OCI-LY3 (cell line): ENCODE data around the gene SLC1A4.

Experiments used
- EZH2phosphoT487 ChIP-seq: fragments of 200-600 bp; shearing (Covaris generic); IDR thresholded peaks from 2 replicates; pipeline ENCODE4 v1.6.1; 2018; ENCODE audit warnings: antibody characterized with exemption, mixed run types, low read depth
- TF ChIP-seq, protein P1 (sequence below): fragments of 200-600, 300-600 bp; sonication (generic); IDR thresholded peaks from 2 replicates; pipeline ENCODE4 v1.5.1; 2014; ENCODE audit warnings: antibody characterized with exemption, low read length, low read depth

DNA sequence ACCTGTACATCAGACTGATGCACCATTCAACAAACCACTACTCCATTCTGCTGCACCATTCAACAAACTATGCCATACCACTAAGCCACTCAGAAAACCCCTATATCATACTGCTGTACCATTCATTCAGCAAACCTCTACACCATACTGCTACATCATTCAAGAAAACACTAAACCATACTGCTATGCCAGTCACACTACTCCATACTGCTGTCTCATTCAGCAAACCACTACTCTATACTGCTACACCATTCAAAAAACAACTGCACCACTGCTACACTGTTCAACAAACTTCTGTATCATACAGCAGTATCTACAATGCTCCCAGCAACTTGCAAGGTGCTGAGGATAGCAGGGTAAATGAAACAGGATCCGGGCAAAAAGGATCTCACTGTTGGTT lies 12.9 kb upstream of the SLC1A4 start:
- TF ChIP-seq, protein P1, sequence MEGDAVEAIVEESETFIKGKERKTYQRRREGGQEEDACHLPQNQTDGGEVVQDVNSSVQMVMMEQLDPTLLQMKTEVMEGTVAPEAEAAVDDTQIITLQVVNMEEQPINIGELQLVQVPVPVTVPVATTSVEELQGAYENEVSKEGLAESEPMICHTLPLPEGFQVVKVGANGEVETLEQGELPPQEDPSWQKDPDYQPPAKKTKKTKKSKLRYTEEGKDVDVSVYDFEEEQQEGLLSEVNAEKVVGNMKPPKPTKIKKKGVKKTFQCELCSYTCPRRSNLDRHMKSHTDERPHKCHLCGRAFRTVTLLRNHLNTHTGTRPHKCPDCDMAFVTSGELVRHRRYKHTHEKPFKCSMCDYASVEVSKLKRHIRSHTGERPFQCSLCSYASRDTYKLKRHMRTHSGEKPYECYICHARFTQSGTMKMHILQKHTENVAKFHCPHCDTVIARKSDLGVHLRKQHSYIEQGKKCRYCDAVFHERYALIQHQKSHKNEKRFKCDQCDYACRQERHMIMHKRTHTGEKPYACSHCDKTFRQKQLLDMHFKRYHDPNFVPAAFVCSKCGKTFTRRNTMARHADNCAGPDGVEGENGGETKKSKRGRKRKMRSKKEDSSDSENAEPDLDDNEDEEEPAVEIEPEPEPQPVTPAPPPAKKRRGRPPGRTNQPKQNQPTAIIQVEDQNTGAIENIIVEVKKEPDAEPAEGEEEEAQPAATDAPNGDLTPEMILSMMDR: no peak
- no peak for TF ChIP-seq EZH2phosphoT487
